Activated CD8-positive, alpha-beta memory T cell treated with anti-CD3 and anti-CD28 coated beads for 24 hours (primary cell): ENCODE measurements around the gene SELENOF.
"Not testable (repeated sequence)": the region's sequence is repeated elsewhere in the genome, so short reads cannot be mapped to it uniquely, and the experiment has no call there.

Source experiments
- DNase-seq: peaks from one replicate; pipeline ENCODE4 v3.0.0-alpha.2; 2020

The SELENOF gene

GRCh38 chr1:86915737-86916235 lies 1.9 kb upstream of the SELENOF start:
- DNase-seq = no peak

DNA sequence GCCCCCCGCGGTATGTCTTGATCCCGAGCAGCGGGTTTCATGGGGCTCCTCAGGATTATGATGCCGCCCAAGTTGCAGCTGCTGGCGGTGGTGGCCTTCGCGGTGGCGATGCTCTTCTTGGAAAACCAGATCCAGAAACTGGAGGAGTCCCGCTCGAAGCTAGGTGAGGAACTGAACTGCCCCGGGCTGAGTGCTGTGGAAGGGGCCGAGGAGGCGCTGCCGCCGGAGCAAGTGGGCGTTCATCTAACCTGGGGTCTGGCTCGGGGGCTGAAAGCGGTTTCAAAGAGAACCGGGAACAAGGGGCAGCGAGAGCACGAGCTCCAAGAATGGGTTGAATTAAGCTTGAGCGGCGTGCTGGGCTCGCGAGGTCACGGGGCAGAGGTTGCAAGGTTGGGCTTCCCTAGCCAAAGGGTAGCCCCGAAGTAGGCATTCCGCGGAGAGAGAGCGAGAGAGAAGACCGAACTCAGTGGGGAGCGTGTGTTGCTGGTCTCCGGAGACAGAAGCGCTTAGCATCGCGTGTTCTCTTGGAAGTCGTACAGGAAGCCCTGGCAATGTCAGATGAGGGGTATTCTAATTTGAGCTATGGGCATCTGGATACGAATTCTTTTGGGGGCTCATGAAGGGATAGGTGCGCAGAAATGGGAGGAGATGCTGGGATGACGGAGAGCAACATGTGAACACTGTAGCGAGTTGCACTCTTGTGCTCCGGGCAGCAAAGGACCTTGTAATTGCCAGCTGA lies 1.2 kb upstream of the SELENOF start:
- DNase-seq = peak; percentile 81

DNA sequence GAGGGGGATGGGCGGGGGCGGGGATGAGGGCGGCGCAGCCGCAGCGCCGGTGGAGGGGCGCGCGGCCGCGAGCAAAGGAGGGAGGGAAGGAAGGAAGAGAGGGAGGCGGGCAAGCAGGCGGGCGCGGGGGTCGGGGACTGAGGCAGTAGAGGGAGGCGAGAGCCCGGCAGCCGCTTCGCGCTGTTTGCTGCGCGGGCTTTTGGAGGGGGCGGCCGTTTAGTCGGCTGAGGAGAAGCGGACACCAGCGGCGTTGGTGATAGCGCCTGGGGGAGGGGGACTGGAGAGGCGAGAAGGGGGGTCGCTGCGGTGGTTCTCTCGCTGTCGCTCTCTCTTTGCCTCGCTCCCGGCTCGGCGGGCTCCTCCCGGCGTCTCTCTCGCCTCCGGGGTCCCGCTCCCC lies 673 bp upstream of the SELENOF start, which contains the start of gene HS2ST1:
Gene HS2ST1, plus strand, starts transcription at position 35 of the 397 bp plus-strand sequence.
- no peak for DNase-seq

DNA sequence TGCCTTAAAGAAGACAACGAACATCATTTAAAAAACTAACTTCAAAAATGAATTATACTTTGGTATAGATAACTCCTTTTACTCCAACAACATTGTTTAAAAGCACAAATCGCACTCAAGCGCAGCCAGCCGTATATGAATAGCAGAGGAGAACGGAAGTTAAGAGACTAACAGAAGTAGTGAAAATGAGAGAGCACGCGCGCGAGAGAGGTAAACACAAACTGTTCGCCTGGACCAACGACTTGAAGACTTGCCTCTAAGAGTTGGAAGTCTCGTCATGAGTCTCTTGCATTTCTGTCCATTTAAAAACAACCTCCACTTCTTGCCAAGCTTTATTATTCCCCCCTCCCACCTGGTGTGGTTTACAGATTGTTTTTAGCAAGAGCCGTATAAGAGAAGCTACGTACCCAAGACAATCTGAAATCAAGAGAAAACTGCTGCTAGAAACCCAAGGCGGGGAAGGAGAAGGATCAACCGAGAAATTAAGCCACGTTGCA lies 479 bp downstream of the SELENOF start:
- DNase-seq = peak; percentile 63

- DNase-seq = no peak
Observed at GRCh38 chr1:86912281-86912900, 1.5 kb downstream of the SELENOF start.

- DNase-seq = no peak
Observed at GRCh38 chr1:86906419-86906818, 7.5 kb downstream of the SELENOF start.

DNA sequence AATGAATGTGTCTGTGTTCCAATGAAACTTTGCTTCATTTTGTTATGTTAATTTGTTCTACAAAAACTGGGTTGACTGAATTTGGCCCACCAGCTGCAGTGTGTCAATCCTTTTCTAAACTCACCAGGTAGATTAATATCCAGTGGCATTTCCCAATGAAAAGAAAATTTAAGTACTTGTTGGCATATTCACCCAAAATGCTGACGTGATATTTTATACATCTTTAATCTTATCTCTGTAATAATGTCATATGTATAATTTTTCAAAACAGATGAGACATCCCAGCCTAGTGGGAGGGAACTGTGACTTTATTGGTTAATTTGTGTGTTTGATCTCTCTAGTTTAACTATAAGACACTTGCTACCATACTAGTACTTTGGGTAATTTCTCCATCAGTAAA lies 8.1 kb downstream of the SELENOF start:
- DNase-seq = no peak

DNA sequence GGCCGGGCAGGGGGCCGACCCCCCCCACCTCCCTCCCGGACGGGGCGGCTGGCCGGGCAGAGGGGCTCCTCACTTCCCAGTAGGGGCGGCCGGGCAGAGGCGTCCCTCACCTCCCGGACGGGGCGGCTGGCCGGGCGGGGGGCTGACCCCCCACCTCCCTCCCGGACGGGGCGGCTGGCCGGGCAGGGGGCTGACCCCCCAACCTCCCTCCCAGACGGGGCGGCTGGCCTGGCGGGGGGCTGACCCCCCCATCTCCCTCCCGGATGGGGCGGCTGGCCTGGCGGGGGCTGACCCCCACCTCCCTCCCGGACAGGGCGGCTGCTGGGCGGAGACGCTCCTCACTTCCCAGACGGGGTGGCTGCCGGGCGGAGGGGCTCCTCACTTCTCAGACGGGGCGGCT lies 14.5 kb downstream of the SELENOF start:
- DNase-seq = not testable (repeated sequence)

GRCh38 chr1:86888327-86888726 lies 25.6 kb downstream of the SELENOF start:
- DNase-seq = no peak

DNA sequence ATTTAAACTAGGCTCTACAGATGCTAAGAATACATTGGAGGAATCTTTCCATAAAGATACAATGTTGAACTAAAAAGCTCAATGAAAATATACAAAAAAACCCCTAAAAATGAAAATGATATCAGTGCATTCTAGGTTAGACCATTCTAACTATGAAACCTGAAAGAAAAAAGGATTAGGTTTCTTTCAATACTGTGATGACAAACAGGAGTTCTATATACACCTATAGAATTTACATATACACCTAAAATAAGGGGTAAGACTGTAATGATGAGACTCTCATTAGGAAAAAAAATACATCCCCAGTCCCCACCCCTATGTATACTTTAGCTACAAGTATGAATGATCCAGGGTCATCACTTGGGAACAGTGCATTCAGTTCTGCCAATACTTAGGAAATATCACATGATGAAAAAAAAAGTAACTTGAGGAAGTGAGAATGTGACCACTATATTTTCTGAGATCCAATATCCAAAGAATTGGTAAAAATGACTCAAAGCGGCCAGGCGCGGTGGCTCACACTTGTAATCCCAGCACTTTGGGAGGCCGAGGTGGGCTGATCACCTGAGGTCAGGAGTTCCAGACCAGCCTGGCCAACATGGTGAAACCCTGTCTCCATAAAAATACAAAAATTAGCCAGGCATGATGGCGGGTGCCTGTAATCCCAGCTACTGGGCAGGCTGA lies 26.3 kb downstream of the SELENOF start:
- DNase-seq = no peak

DNA sequence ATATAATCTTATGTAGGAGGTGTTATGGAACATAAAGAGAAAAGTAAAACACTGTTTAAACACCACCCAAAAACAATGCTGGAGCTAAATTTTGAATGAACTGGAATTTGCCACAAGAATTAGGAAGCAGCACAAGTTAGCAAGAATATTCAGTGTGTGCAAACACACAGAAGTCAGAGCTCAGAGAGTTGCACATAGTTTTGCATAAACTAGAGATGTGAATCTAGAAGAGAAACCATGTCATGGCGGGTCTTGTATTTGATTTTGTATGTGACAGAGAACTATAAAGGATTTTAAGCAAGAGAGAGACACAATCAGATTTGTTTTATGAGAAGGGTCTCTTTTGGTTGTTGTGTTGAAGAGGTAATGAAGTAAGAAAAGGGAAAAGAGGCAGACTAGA lies 38.2 kb downstream of the SELENOF start:
- no peak for DNase-seq

DNA sequence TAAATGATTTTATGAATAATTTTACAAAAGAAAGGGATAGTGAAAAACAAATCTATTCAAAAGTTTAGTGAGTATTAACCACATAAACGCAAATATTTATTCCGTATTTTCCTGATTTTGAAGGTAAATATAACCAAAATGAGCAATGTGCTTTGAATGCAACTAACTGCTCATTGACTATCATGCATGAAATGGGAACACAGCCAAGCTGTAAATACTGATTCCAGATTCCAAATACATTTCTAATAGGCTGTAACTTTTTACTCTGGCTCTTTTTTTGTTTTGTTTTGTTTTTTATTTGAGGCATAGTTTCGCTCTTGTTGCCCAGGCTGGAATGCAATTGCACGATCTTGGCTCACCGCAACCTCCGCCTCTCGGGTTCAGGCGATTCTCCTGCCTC lies 41.8 kb downstream of the SELENOF start:
- no peak for DNase-seq

DNA sequence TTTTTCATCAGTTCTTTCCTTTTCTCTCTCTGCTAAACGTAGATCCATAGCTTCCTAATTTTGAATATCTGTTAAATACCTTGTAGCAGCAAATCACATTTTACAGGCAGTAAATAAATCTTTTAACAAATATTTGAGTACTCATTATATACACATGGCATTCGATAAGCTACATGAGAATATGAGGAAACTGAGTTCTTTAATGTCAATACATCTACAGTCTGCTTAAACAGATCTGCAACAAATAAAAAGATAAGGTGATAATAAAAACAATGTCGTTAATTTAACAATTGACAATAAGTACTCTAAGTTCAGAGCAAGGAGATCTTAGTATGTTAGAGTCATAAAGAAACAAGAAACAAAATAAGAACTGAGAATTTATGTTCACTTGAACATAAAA lies 42.9 kb downstream of the SELENOF start:
- no peak for DNase-seq

DNA sequence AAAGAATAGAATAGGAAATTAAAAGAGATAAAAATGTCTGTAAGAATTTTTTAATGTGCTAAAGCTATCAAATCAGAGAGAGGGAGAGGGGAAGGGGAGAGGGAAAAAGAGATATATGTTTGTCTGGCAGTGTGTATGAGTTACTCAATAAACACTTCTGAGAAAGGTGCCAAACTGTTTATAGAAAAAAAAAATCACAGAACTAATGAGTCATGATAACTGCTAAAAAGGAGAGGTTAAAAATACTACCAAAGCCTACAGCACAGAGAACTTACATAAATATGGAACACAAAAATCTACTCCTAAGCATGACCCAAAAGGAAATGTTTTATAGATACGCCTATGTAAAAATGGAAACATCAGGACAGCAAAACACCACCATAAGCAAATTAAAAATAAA lies 45.4 kb downstream of the SELENOF start:
- DNase-seq = no peak

DNA sequence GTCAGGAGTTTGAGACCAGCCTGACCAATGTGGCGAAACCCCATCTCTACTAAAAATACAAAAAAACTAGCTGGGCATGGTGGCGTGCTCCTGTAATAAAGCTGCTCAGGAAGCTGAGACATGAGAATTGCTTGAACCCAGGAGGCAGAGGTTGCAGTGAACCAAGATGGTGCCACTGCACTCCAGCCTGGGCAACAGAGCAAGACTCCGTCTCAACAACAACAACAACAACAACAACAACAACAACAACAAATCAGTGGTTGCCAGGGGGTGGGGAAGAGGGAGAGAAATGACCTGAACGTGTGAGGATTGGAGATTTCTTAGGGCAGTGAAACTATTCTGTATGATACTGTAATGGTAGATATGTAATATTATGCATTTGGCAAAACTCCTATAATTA lies 46.6 kb downstream of the SELENOF start:
- DNase-seq = not testable (repeated sequence)

DNA sequence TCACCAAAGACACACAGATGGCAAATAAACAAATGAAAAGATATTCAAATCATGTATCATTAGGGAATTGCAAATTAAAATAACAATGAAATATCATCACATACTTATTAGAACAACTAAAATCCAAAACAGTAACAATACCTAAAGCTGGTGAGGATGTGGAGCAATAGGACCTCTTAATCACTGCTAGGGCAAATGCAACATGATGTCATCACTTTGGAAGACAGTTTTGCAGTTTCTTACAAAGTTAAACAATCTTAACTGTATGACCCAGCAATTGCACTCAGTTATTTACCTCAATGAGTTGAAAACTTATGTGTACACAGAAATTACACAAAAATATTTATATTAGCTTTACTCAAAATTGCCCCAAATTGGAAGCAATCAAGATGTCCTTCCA lies 47.3 kb downstream of the SELENOF start:
- no peak for DNase-seq

DNA sequence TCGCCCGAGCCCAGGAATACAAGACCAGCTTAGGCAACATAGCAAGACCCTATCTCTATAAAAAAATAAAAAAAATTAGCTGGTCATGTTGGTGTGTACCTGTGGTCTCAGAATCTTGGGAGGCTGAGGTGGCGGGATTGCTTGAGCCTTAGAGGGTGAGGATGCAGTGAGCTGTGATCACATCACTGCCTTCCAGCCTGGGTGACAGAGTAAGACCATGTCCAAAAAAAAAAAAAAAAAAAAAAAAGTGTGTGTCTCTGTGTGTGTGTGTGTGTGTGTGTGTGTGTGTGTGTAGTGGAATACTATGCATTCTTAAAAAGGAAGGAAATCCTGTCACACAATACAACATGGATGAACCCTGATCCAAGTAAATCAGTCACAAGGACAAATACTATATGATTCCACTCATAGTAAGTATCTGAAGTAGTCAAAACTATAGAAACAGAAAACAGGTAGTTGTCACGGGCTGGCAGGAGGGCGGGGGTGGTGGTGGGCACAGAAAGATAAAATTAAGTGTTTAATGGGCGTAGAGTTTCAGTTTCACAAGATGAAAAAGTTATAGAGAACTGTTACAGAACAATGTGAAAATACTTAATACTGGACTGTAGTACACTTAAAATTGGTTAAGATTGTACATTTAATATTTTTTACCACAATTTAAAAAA lies 47.8 kb downstream of the SELENOF start:
- no peak for DNase-seq

GRCh38 chr1:86862920-86863319 lies 51.0 kb downstream of the SELENOF start:
- DNase-seq = no peak

GRCh38 chr1:86861424-86861823 lies 52.5 kb downstream of the SELENOF start:
- no peak for DNase-seq

DNA sequence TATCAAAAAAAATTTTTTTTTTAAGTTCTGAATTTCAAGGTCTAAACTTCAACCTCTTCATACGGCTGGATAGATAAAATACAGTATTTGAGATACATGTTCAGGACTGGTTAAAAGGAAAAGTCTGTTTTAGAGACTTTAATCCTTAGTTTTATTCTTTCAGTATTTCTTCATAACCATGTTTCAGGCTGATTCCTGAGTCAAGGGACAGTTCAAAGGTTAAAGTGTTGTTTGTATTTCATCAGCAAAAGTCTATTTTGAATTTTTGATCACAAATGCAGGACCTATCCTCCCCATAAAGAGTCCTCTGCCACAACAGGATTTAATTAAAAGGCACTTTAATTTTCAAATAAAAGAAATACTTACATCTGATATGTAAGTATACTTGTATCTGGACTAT lies 53.5 kb downstream of the SELENOF start:
- DNase-seq = no peak

GRCh38 chr1:86860020-86860419 lies 53.9 kb downstream of the SELENOF start:
- no peak for DNase-seq

- no peak for DNase-seq
Observed at GRCh38 chr1:86858524-86859261, 55.2 kb downstream of the SELENOF start.
